HCT116 (cell line): ENCODE measurements around the gene CCNA2. TPM values are rescaled to one million over a fixed set of nuclear protein-coding genes. Genes with fewer than 3 reads are reported as not detected.

Experiments
- ATAC-seq: fragments of 200-7000 bp; cut with Tn5 transposase; 2 replicates; pipeline ENCODE4 v1.9.1; 2020; ENCODE audit warnings: mild to moderate bottlenecking, moderate library complexity
- BruUV-seq: library from RNA; stranded (reverse); fragments of 400-500 nt; replicated peaks from 2 replicates; lab custom pipeline; 2021; lab: Mats Ljungman, UMichigan
- CTCF ChIA-PET: fragments of 300-600 bp; sonication (Branson Sonifier 250); formaldehyde crosslinking; loops from one replicate; lab custom pipeline; 2021; ENCODE audit warnings: antibody characterized with exemption; lab: Charles Lee
- POLR2A ChIA-PET: fragments of 300-600, 350-600 bp; sonication (Branson Sonifier 250); formaldehyde crosslinking; loops from one replicate; lab custom pipeline; 2021; ENCODE audit warnings: antibody characterized with exemption; lab: Charles Lee
- RAD21 ChIA-PET, 2 experiments: fragments of 300-600 bp; sonication (Branson Sonifier 250); formaldehyde crosslinking; loops; one replicate each; lab custom pipeline; 2023; ENCODE audit warnings: low total read pairs in 2 of 2; ENCODE audit not compliant: uncharacterized antibody in 2 of 2, unreplicated experiment in 2 of 2, low non-redundant PET in 1 of 2; lab: Charles Lee
- DNase-seq: peaks from one replicate; pipeline ENCODE4 v3.0.0-alpha.2; 2010; ENCODE audit warnings: low read depth, low spot score
- H2AFZ ChIP-seq: fragments of 200-600 bp; shearing (Covaris generic), sonication (generic); 2 replicates; pipeline ENCODE4 v1.6.1; 2017; ENCODE audit warnings: low read depth, mixed run types, mixed read lengths, antibody characterized with exemption, low read length; ENCODE audit not compliant: poor library complexity, severe bottlenecking
- H3K27ac ChIP-seq: 2 replicates; pipeline ENCODE4 v1.5.1; 2012; ENCODE audit warnings: low read depth, low read length
- H3K27me3 ChIP-seq: fragments of 200-600 bp; sonication (generic); 2 replicates; pipeline ENCODE4 v1.6.1; 2016; ENCODE audit warnings: mixed run types, low read length, mixed read lengths; ENCODE audit not compliant: insufficient read depth
- H3K36me3 ChIP-seq, 2 experiments: fragments of 200-500 bp in 1 of 2; fragments of 200-600 bp in 1 of 2; sonication (Bioruptor generic) in 1 of 2; sonication (generic) in 1 of 2; 2 replicates each; pipeline versions ENCODE4 v1.5.1 to v1.6.1; 2014 to 2016; ENCODE audit warnings: low read length in 2 of 2, inconsistent platforms in 1 of 2, mixed read lengths in 1 of 2, mixed run types in 1 of 2; ENCODE audit not compliant: insufficient read depth in 2 of 2, control insufficient read depth in 1 of 2
- H3K4me1 ChIP-seq, 2 experiments: fragments of 200-600 bp in 1 of 2; sonication (generic) in 1 of 2; 2 replicates each; pipeline versions ENCODE4 v1.5.1 to v1.6.1; 2012 to 2017; ENCODE audit warnings: low read length in 2 of 2, inconsistent platforms in 1 of 2, mild to moderate bottlenecking in 1 of 2, mixed read lengths in 1 of 2, mixed run types in 1 of 2, moderate library complexity in 1 of 2; ENCODE audit not compliant: insufficient read depth in 2 of 2, control insufficient read depth in 1 of 2
- H3K4me2 ChIP-seq: fragments of 200-600 bp; sonication (generic); 2 replicates; pipeline ENCODE4 v1.6.1; 2017; ENCODE audit warnings: mixed run types, low read length, mixed read lengths
- H3K4me3 ChIP-seq, 2 experiments: fragments of 200-600 bp in 1 of 2; sonication (generic) in 1 of 2; replicated peaks in 1 of 2; 2 replicates each; pipeline ENCODE4 v1.5.1; 2011 to 2016; ENCODE audit warnings: low read length in 2 of 2, control low read depth in 1 of 2, low read depth in 1 of 2, mild to moderate bottlenecking in 1 of 2, mixed read lengths in 1 of 2, mixed run types in 1 of 2
- H3K79me2 ChIP-seq: fragments of 200-600 bp; sonication (generic); 2 replicates; pipeline ENCODE4 v1.6.1; 2017; ENCODE audit warnings: mild to moderate bottlenecking, mixed run types, low read length, moderate library complexity, mixed read lengths; ENCODE audit not compliant: insufficient read depth
- H3K9ac ChIP-seq: fragments of 200-600 bp; sonication (generic); 2 replicates; pipeline ENCODE4 v1.6.1; 2016; ENCODE audit warnings: low read length, mixed read lengths
- H3K9me2 ChIP-seq: fragments of 200-600 bp; sonication (generic), shearing (Covaris generic); 2 replicates; pipeline ENCODE4 v1.6.1; 2017; ENCODE audit warnings: mixed run types, mild to moderate bottlenecking, moderate library complexity; ENCODE audit not compliant: insufficient read depth
- H3K9me3 ChIP-seq, 2 experiments: fragments of 200-500 bp in 1 of 2; fragments of 200-600 bp in 1 of 2; sonication (Bioruptor generic) in 1 of 2; sonication (generic) in 1 of 2; 2 replicates each; pipeline ENCODE4 v1.6.1; 2014 to 2017; ENCODE audit warnings: low read length in 2 of 2, mixed read lengths in 2 of 2, inconsistent platforms in 1 of 2, low read depth in 1 of 2, mild to moderate bottlenecking in 1 of 2, mixed run types in 1 of 2, moderate library complexity in 1 of 2; ENCODE audit not compliant: control insufficient read depth in 1 of 2, insufficient read depth in 1 of 2
- H4K20me1 ChIP-seq: fragments of 200-600 bp; sonication (generic), shearing (Covaris generic); 2 replicates; pipeline ENCODE4 v1.6.1; 2017; ENCODE audit warnings: mixed run types, mild to moderate bottlenecking, moderate library complexity; ENCODE audit not compliant: insufficient read depth
- CBX3 ChIP-seq: IDR thresholded peaks from 2 replicates; pipeline ENCODE4 v1.6.1; 2012; ENCODE audit warnings: low read depth
- CTCF ChIP-seq, 3 experiments: fragments of 200-600 bp in 1 of 3; sonication (generic) in 1 of 3; IDR thresholded peaks in 2 of 3; conservative IDR thresholded peaks in 1 of 3; 2 replicates each; pipeline ENCODE4 v1.5.1; 2012 to 2017; ENCODE audit warnings: low read depth in 2 of 3, low read length in 2 of 3, antibody characterized with exemption in 1 of 3, borderline replicate concordance in 1 of 3, control low read depth in 1 of 3, mild to moderate bottlenecking in 1 of 3, mixed read lengths in 1 of 3, mixed run types in 1 of 3, moderate library complexity in 1 of 3; ENCODE audit not compliant: insufficient read depth in 1 of 3
- EGR1 ChIP-seq: IDR thresholded peaks from 2 replicates; pipeline ENCODE4 v1.6.1; 2012; ENCODE audit warnings: low read depth
- EZH2 ChIP-seq: fragments of 200-600 bp; sonication (generic); IDR thresholded peaks from 2 replicates; pipeline ENCODE4 v1.6.1; 2017; ENCODE audit warnings: antibody characterized with exemption, mixed run types
- EZH2phosphoT487 ChIP-seq: fragments of 200-600 bp; IDR thresholded peaks from 2 replicates; pipeline ENCODE4 v1.6.1; 2018; ENCODE audit warnings: antibody characterized with exemption, borderline replicate concordance
- FOSL1 ChIP-seq: IDR thresholded peaks from 2 replicates; pipeline ENCODE4 v1.6.1; 2012; ENCODE audit warnings: low read depth
- JUND ChIP-seq: IDR thresholded peaks from 2 replicates; pipeline ENCODE4 v1.6.1; 2012
- MAX ChIP-seq: IDR thresholded peaks from 2 replicates; pipeline ENCODE4 v1.6.1; 2012
- POLR2A ChIP-seq: IDR thresholded peaks from 2 replicates; pipeline ENCODE4 v1.7.0; 2011; ENCODE audit warnings: borderline replicate concordance; ENCODE audit not compliant: insufficient read depth, insufficient read length; ENCODE audit errors: extremely low read depth
- POLR2AphosphoS5 ChIP-seq: IDR thresholded peaks from 2 replicates; pipeline ENCODE4 v1.6.1; 2011; ENCODE audit warnings: mild to moderate bottlenecking, low read depth, low read length, moderate library complexity
- RAD21 ChIP-seq: IDR thresholded peaks from 2 replicates; pipeline ENCODE4 v1.6.1; 2012; ENCODE audit warnings: low read depth, mild to moderate bottlenecking
- SIN3A ChIP-seq: IDR thresholded peaks from 2 replicates; pipeline ENCODE4 v1.6.1; 2012; ENCODE audit warnings: low read depth
- TCF7L2 ChIP-seq: IDR thresholded peaks from 2 replicates; pipeline ENCODE4 v1.7.0; 2011; ENCODE audit warnings: borderline replicate concordance, inconsistent platforms; ENCODE audit not compliant: insufficient read depth, insufficient read length; ENCODE audit errors: extremely low read depth
- YY1 ChIP-seq: IDR thresholded peaks from 2 replicates; pipeline ENCODE4 v1.6.1; 2011; ENCODE audit warnings: low read length, low read depth, moderate library complexity, mild to moderate bottlenecking; ENCODE audit not compliant: insufficient replicate concordance; ENCODE audit errors: extremely low read depth
- ZFX ChIP-seq: fragments of 450-650 bp; IDR thresholded peaks from 2 replicates; pipeline ENCODE4 v1.6.1; 2017
- ZNF274 ChIP-seq: fragments of 200-500 bp; sonication (Bioruptor generic); IDR thresholded peaks from 2 replicates; pipeline ENCODE4 v1.6.1; 2014; ENCODE audit warnings: mild to moderate bottlenecking, low read depth, low read length, inconsistent platforms
- intact Hi-C: fragments of 100-400 bp; cut with micrococcal nuclease; formaldehyde crosslinking; loops from 2 replicates; pipeline ENCODE4 v1.10.0; 2022
- total RNA-seq: library from RNA; stranded (reverse); gene quantifications from one replicate; pipeline ENCODE4 v1.2.1, GENCODE V29; 2021; ENCODE audit not compliant: unreplicated experiment

CCNA2 gene
- total RNA-seq, 1 experiment from 2014 or later = 75.4 TPM

GRCh38 chr4:121778991-121779628 is 44.6 kb downstream of the CCNA2 start:
- H3K9me2 ChIP-seq = no peaks in the 10 kb centered on the region
- no peaks in the 10 kb centered on the region for H3K79me2 ChIP-seq
- TF ChIP-seq EZH2 = no peak
- TF ChIP-seq SIN3A = no peak
- no peak for TF ChIP-seq EZH2phosphoT487
- no peak for TF ChIP-seq CBX3
- TF ChIP-seq FOSL1 = no peak
- TF ChIP-seq JUND = no peak
- no peak for TF ChIP-seq POLR2A
- no peak for TF ChIP-seq YY1
- no peak for TF ChIP-seq CTCF (IDR thresholded peaks at IDR 0.05 in 2 of 3, conservative IDR thresholded peaks at IDR 0.05 in 1 of 3; ENCODE audit: borderline replicate concordance in 1 of 3, insufficient read depth in 1 of 3, low read depth in 2 of 3, low read length in 2 of 3)
- TF ChIP-seq ZNF274 = no peak
- no peak for TF ChIP-seq TCF7L2
- TF ChIP-seq RAD21 = no peak
- TF ChIP-seq ZFX = no peak
- no peak for TF ChIP-seq EGR1
- TF ChIP-seq MAX = no peak
- no peak for TF ChIP-seq POLR2AphosphoS5
- no peak overlapping the region for H2AFZ ChIP-seq
- H3K9me3 ChIP-seq = no peaks in the 10 kb centered on the region
- intact Hi-C loops = no loop called here
- DNase-seq = no peak
- no peak overlapping the region for H3K4me3 ChIP-seq
- H3K4me1 ChIP-seq = no peaks in the 10 kb centered on the region
- no peak overlapping the region for H3K4me2 ChIP-seq
- RAD21 ChIA-PET = no interaction called here
- POLR2A ChIA-PET = no interaction called here
- CTCF ChIA-PET = no interaction called here
- no peak for ATAC-seq
- H3K36me3 ChIP-seq = no peaks in the 10 kb centered on the region
- BruUV-seq = no TSS peak
- H3K9ac ChIP-seq = no peak overlapping the region
- H3K27me3 ChIP-seq = no peaks in the 10 kb centered on the region
- H3K27ac ChIP-seq = no peak overlapping the region
- no peaks in the 10 kb centered on the region for H4K20me1 ChIP-seq
